ENCODE measurements around the gene RFTN2. TPM values are rescaled to one million over a fixed set of nuclear protein-coding genes. Genes with fewer than 3 reads are reported as not detected.

The RFTN2 gene
- total and polyA plus RNA-seq, 8 donors = 4.5 to 35.2 (median 20.4) TPM

GRCh38 chr2:197600306-197600705 lies 75.1 kb downstream of the RFTN2 start:
- DNase-seq = no peak
- Histone ChIP-seq H3K27ac (no peak overlapping the region), H3K9me3 (no peaks in the 10 kb centered on the region), H3K36me3 (no peaks in the 10 kb centered on the region), H3K4me1 (no peaks in the 10 kb centered on the region), H3K4me3 (no peak overlapping the region), H3K27me3 (no peaks in the 10 kb centered on the region)
- TF ChIP-seq CTCF (IDR thresholded peaks at IDR 0.05) = no peak
- intact Hi-C loops (cut with DNase I) = no loop called here
- no peak for ATAC-seq

DNA sequence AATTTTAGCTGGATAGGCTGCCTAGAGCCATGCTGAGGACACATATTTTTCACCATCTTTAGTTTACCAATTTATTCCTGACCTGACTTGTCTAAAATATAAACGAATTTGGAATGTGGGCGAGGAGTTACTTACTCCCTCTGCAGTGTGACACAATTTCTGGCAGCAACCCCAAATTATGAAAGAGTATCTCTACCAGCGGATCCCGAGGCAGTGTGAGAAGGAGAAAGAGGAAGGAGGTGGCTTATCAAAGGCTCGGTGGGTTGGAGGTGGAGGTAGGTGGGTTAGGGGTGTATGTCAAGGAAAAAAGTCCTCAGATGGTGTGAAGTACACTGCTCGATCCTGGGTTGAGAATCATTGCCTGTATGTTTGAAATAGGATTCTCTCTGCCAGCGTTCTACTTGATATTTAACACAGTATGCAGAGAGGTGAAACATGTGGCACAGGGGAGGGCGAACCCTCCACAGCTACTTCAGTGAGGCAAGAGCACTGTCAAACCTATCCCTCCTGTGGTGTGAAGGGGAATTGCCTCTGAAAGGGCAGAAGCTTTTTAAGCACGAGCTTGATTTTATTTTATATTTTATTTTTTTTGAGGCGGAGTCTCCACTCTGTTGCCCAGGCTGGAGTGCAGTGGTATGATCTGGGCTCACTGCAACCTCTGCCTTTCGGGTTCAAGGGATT lies 76.0 kb downstream of the RFTN2 start:
- H3K4me1 ChIP-seq = no peaks in the 10 kb centered on the region
- intact Hi-C loops (cut with DNase I) = no loop called here
- DNase-seq (peak in 1 of 4 donors; percentile 38), ATAC-seq (peak; percentile 97)
- no peaks in the 10 kb centered on the region for H3K27me3 ChIP-seq
- no peaks in the 10 kb centered on the region for H3K36me3 ChIP-seq
- no peak overlapping the region for H3K4me3 ChIP-seq
- H3K9me3 ChIP-seq = no peaks in the 10 kb centered on the region
- peak; percentile 21 to 34 for TF ChIP-seq CTCF (IDR thresholded peaks at IDR 0.05)
- H3K27ac ChIP-seq = no peak overlapping the region

DNA sequence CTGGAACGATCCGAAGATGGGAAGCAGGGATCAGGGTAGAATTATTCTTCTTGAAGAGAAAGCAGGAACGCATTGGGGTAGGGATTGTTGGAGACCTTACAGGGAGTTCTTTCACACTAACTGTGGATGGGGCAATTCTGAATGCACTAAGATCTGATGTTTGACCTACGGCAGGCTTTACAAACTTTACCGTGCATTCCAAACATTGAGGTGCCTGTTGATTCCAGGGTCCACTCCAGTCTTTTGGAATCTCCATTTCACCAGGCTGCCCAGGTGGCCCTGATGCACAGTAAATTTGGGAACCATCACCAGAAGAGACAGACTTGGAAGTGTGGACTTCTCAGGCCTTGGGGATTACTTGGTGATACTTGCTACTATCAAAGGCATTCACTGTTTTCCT lies 76.9 kb downstream of the RFTN2 start:
- H3K4me3 ChIP-seq = no peak overlapping the region
- no peaks in the 10 kb centered on the region for H3K9me3 ChIP-seq
- ATAC-seq = no peak
- no peaks in the 10 kb centered on the region for H3K36me3 ChIP-seq
- no peak for DNase-seq
- H3K27me3 ChIP-seq = no peaks in the 10 kb centered on the region
- no peak for TF ChIP-seq CTCF (IDR thresholded peaks at IDR 0.05)
- no peaks in the 10 kb centered on the region for H3K4me1 ChIP-seq
- H3K27ac ChIP-seq = no peak overlapping the region
- intact Hi-C loops (cut with DNase I) = no loop called here

DNA sequence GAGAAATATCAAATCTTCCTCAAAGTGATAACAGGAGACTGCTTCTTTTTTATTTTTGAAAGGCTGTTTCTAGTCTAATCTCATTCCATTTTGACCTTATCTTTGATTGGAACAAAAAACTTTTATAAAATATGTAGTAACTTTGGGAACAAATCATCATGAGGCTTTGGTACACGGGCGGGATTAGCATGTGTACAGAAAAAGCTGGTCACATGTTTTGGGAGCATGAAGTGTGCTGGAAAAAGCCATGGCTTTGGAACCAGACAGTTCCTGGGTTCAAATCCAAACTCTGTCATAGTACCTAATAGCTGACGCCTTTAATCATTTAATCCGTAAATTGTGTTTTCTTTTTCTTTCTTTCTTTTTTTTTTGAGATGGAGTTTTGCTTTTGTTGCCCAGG lies 78.2 kb downstream of the RFTN2 start:
- no peak for DNase-seq
- TF ChIP-seq CTCF (IDR thresholded peaks at IDR 0.05) = no peak
- Histone ChIP-seq H3K4me1 (no peaks in the 10 kb centered on the region), H3K36me3 (no peaks in the 10 kb centered on the region), H3K9me3 (no peaks in the 10 kb centered on the region), H3K4me3 (no peak overlapping the region), H3K27me3 (no peaks in the 10 kb centered on the region), H3K27ac (no peak overlapping the region)
- ATAC-seq = no peak
- intact Hi-C loops (cut with DNase I) = no loop called here

DNA sequence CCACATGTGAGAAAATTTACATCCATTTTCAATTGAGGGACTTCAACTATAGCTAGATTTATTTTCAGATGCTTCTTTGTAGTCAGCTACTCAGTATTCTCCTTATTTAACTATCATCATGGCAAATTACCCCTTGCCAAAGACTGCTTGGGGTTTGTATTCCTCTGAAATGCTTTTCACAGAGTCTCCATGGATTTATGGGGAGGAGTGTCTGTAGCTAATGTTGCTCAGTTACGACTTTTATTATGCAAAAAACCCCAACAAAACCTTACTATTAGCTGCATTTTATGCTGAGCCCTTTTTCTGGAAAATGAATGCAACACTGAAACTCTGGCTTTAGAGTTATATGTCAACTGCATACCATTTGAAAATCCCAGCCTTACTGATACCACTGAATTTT lies 78.6 kb downstream of the RFTN2 start:
- no peak overlapping the region for H3K27ac ChIP-seq
- no peak for ATAC-seq

More for the DNA sequence above, 78.6 kb downstream of the RFTN2 start:
- no peak for TF ChIP-seq CTCF (IDR thresholded peaks at IDR 0.05)
- no peaks in the 10 kb centered on the region for H3K27me3 ChIP-seq
- H3K36me3 ChIP-seq = no peaks in the 10 kb centered on the region
- intact Hi-C loops (cut with DNase I) = no loop called here
- no peak for DNase-seq
- no peaks in the 10 kb centered on the region for H3K9me3 ChIP-seq
- no peak overlapping the region for H3K4me3 ChIP-seq
- no peaks in the 10 kb centered on the region for H3K4me1 ChIP-seq

All from left lung (tissue), 10 donors.